CD4-positive, alpha-beta T cell treated with Interleukin-4 for 1 hour (primary cell): ENCODE results near the gene SYMPK.

ENCODE experiments used
- DNase-seq, 2 donors: peaks; one replicate each; pipeline ENCODE4 v3.0.0-alpha.2; 2020 to 2022

Gene SYMPK

GRCh38 chr19:45824531-45825262 lies 38.2 kb downstream of the SYMPK start:
- DNase-seq: no peak

GRCh38 chr19:45824041-45824471 lies 38.9 kb downstream of the SYMPK start:
- DNase-seq: no peak

DNA sequence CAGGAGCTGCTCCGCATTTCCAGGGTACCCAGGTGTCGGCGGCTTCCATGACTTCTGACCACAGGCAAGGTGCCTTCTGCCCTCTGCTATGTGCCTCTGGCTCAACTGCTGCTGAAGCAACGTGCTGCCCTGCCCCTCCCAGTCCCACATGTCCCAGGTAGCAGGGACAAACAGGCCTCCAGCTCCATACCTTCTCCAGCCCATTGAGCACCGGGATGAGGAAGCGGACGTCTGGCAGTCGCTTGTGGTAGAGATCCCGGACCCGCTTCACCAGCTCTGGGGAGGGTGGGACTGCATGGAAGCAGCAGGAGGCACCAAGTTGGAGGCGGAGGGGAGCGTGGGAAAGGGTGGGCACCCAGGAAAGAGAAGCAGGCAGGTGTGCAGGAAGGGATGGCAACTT lies 39.8 kb downstream of the SYMPK start:
- no peak for DNase-seq

- DNase-seq: no peak
Observed at GRCh38 chr19:45822716-45823115, 40.2 kb downstream of the SYMPK start.

DNA sequence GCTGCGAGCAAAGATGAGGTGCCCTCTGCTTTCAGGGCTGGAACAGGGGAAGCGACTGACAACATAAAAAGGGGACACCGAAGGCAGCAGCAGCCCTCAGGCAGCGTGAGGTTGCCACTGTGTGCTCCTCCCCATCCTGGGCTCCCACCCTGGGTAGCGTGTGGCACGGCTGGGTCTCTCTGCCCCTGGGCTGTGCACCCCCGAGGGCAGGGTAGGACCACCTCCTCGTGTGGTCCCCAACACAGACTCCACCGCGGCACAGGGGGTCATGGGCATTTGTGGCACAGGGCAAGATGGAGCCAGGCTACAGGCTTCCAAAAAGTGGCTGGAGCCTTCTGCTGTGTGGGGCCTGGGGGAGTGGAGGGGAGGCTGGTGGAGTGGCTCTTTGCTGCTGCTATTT lies 41.4 kb downstream of the SYMPK start:
- no peak for DNase-seq

DNA sequence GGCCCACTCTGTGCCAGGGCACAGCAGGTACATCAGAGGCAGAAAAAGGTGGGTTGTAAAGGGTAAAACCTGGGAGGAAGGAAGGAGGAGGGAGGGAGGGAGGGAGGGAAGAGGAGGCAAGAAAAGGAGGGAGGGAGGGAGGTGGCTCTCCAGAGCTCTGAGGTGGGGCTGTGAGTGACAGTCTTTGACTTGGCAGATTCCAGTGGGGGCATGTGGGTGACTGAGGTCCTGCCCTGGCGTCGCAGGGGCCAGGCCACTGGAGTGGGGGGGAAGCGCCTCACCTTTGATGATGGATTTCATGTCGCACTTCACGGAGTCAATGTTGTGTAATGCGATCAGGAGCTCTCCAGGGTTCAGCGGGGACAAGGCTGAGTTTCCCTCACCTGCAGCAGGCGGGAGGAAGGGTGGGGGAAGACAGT lies 41.8 kb downstream of the SYMPK start:
- DNase-seq: no peak

DNA sequence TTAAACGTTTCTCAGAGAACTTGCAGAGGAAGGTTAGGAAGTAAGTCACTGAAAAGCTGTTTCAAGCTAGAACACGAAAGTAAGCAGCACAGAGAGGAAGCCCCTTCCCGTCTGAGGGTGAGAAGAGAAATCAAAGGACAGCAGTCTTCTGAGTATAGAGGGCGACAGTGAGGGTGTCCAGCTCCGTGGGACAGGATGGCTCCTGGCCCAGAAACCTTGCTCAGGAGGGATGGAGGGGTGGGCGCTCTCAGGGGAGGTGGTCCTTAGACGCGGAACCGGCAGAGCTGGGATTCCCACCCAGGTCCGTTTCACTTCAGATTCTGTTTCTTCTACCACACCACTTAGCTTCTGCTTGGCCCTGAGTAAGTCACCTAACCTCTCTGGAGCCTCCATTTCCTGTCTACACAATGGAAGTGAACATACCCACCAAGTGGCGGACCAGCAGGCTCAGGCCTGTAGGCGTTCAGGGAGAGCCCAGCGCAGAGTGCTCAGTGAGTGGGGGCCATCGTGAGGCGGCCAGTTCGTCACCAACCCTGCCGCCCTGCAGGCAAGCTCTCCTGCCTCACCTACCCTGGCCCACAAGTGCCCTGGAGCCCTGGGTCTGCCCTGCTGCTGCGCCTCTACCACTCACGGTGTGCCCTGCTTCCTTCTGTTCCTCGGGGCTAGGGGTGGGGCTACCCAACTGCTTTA lies 42.4 kb downstream of the SYMPK start:
- no peak for DNase-seq

- DNase-seq: no peak
Observed at GRCh38 chr19:45819769-45820168, 43.2 kb downstream of the SYMPK start.

DNA sequence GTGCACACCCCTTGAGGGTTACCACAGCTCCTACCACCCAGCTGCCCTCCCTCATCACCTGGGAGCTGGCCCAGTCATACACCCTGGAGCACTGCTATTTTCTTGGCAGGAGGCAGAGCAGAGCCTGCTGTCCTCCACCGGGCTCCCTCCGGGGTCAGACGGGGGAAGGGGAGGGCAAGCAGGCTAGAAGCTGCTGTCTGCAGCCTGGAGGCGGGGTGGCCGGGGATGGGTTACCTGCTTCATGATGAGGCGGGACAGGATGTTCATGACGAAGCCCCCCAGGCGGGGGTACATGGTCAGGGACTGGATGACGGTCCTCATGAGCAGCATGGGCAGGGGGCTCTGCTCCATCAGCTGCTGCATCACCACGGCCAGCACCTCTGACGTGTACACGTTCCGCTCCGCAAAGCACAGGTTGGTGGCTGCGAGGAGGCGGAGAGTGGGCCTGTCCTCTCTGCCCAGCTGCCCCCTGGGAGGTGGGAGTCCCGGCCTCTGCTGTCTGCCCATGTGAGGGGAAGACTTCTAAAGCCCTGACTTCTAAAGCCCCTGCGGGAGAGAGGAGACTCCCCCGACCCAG lies 45.1 kb downstream of the SYMPK start:
- no peak for DNase-seq

DNA sequence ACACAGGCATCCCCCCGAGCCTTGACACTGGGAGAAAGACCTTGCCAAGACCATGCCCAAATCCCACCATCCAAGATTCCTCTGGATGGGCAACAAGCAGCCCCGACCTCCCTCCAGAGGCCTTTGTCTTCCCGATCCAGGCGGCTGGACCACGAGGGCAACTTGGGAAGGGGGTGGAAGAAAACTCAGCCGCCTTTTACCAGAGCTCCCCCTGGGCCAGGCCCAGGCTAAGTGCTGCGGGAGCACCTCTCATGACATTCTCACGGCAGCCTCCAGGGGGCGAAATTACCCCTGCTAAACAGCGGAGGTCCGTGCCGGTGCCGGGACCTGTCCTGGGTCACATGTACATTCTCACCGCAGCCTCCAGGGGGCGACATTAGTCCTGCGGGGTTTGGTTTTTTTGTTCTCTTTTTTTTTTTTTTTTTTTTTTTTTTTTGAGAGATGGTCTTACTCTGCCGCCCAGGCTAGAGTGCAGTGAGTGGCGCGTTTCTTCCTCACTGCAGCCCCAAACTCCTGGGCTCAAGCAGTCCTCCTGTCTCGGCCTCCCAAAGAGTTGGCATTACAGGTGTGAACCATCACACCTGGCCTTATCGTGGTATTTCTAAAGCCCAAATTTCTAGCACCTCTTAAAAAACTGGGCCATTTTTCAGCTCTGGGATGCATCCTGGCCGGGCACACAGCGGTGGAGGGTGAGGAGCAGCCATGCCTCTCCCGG lies 45.8 kb downstream of the SYMPK start:
- DNase-seq: peak; percentile 96

- DNase-seq: peak in 1 of 2 donors; percentile 7
Observed at GRCh38 chr19:45816236-45817009, 46.5 kb downstream of the SYMPK start.

GRCh38 chr19:45815481-45816216 lies 47.3 kb downstream of the SYMPK start:
- no peak for DNase-seq

- no peak for DNase-seq
Observed at GRCh38 chr19:45814851-45815480, 48.0 kb downstream of the SYMPK start, which contains the start of gene RSPH6A. RSPH6A (minus strand) TSS chr19:45815308; CDS start chr19:45815176, 132 bp downstream.

GRCh38 chr19:45814166-45814780 lies 48.7 kb downstream of the SYMPK start:
- no peak for DNase-seq

DNA sequence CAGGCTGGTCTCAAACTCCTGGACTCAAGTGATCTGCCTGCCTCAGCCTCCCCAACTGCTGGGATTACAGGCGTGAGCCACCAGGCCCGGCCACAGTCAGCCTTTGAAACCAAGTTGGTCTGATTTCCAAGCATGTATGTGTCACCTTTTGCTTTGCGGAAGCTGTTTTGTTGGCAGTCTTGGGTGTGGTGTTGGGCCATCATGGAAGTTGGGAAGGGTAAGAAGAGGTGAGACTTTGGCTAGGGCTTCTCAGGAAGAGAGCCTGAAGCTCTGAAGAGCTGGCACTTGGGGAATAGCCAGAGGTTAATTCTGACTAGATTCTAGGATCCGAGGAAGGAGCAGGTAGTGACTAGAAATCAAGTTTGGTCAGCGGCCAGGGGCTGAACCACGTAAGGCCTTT lies 50.6 kb downstream of the SYMPK start:
- DNase-seq: no peak

GRCh38 chr19:45809643-45810159 lies 53.2 kb downstream of the SYMPK start:
- DNase-seq: no peak

- DNase-seq: no peak
Observed at GRCh38 chr19:45805719-45806118, 57.2 kb downstream of the SYMPK start.

- no peak for DNase-seq
Observed at GRCh38 chr19:45804959-45805230, 58.1 kb downstream of the SYMPK start.

DNA sequence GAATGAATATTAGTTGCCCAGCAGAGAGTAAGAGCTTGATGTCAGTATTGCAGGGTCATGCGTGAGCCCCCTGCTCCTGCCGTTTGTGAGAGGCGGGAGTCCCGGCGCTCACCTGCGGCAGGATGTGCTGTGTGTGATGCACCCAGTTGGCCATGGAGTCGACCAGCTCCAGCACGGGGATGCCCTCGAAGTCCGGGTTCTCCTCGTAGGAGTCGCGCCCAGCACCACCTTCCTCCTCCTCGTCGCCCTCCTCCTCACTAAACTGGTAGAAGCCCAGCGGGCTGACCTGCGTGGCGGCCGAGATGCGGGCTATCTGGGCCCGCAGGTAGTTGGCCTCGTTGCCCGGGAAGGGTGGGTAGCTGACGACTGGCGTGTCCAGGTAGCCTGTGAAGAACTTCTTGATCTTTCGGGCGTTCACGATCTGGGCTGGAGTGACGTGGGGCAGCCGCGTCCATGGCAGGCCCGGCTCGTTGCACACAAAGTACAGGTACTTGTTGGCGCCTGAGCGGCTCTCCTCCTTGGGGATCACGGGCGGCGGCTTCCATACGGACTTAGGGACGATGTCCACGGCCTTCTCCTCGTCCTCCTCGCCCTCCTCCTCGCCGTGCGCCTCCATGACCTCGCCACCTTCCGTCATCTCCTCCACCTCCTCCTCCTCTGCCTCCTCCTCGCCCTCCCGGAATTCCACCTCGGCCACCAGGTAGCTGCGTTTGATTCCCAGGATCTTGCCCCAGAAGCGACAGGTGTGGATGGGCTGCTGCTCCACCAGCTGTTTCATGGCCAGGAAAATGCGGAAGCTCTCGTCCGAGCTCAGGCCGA lies 58.6 kb downstream of the SYMPK start:
- no peak for DNase-seq

- DNase-seq: no peak
Observed at GRCh38 chr19:45801603-45802175, 61.3 kb downstream of the SYMPK start.
